Pancreas (tissue), 10 donors: ENCODE results near the gene THSD7A. TPM values are rescaled to one million over a fixed set of nuclear protein-coding genes. Genes with fewer than 3 reads are reported as not detected.

Source experiments
- ATAC-seq, 4 donors: fragments of 200-7000 bp; cut with Tn5 transposase; one replicate each; pipeline versions ENCODE4 v1.8.0 to v1.9.1; 2020; ENCODE audit warnings: mild to moderate bottlenecking in 4 of 4, moderate library complexity in 4 of 4
- DNase-seq, 6 donors: peaks; one replicate each; pipeline ENCODE4 v3.0.0-alpha.2; 2020
- FAIRE-seq: peaks from 2 replicates; lab custom pipeline; 2012; peaks lifted over from hg19 to GRCh38; lab: Jason Lieb, UNC
- H3K27ac ChIP-seq, 4 donors: fragments of 200-600 bp; sonication (generic); 1 replicate in 3 of 4; 2 replicates in 1 of 4; pipeline versions ENCODE4 v1.5.0 to v1.8.0; 2020
- H3K27me3 ChIP-seq, 4 donors: fragments of 200-600 bp; one replicate each; pipeline ENCODE4 v1.8.0; 2021
- H3K36me3 ChIP-seq, 3 donors: fragments of 200-600 bp; sonication (generic) in 1 of 3; one replicate each; pipeline versions ENCODE4 v1.5.0 to v1.8.0; 2020 to 2021
- H3K4me1 ChIP-seq, 3 donors: fragments of 200-600 bp; one replicate each; pipeline ENCODE4 v1.8.0; 2021
- H3K4me3 ChIP-seq, 4 donors: fragments of 200-600 bp; sonication (generic) in 2 of 4; one replicate each; pipeline versions ENCODE4 v1.5.0 to v1.8.0; 2020 to 2021
- H3K9me3 ChIP-seq, 4 donors: fragments of 200-600 bp; one replicate each; pipeline ENCODE4 v1.8.0; 2021
- CTCF ChIP-seq, 4 donors: fragments of 200-600 bp; sonication (generic) in 3 of 4; IDR thresholded peaks; one replicate each; pipeline versions ENCODE4 v1.5.0 to v1.8.0; 2021; ENCODE audit warnings: antibody characterized with exemption in 4 of 4
- WGBS, 2 donors: extraction: QIAGEN DNeasy Blood & Tissue Kit; methylation state at CpG; one replicate each; pipeline ENCODE4 v1.1.7; 2013; 5-methylcytosine and 5-hydroxymethylcytosine counted together
- intact Hi-C, 3 donors: fragments of 100-400 bp; cut with DNase I; formaldehyde crosslinking; loops; one replicate each; pipeline versions ENCODE4 v1.11.1 to v1.14.2; 2022
- polyA plus RNA-seq, 2 donors: library from polyadenylated mRNA; stranded (reverse); fragments of 200-250 nt; gene quantifications; one replicate each; pipeline ENCODE4 v1.2.3, GENCODE V29; 2013
- total RNA-seq, 6 donors: library from RNA; stranded (reverse); fragmentation: NEBNext Ultra II Directional in 4 of 6; extraction: Animal tissue kit (Norgen Biotek cat#: 25700) in 4 of 6; gene quantifications; one replicate each; pipeline versions ENCODE4 v1.2.1 to v1.2.4, GENCODE V29; 2021 to 2023
- donor health status: healthy with polysubstance abuse.
- donor health status: DM: no; HTN: no; CAD: no; lungs with moderate emphysema.
- donor health status: DM: no; HTN: no; CAD: no.
- donor health status: control.
- donor health status: control.
- donor health status: Bipolar disorder and iron deficiency.
- donor health status: DM: yes; HTN: yes; CAD: no.
- donor health status: DM: no; HTN: no; CAD: no.
- donor health status: DM: no; HTN: no; CAD: no.
- donor health status: DM: yes; HTN: yes; CAD: no.

The THSD7A gene
- total and polyA plus RNA-seq, 8 donors, result 0.30 to 3.7 (median 0.90) TPM

GRCh38 chr7:11746591-11746990, 85.4 kb downstream of the THSD7A start:
- WGBS, 2 donors, result 70 to 77% methylated on average over 1 of the region's 1 CpG
- Histone ChIP-seq H3K36me3 (no peaks in the 10 kb centered on the region), H3K27me3 (no peaks in the 10 kb centered on the region), H3K27ac (no peak overlapping the region), H3K4me3 (no peak overlapping the region), H3K9me3 (no peaks in the 10 kb centered on the region), H3K4me1 (no peaks in the 10 kb centered on the region)
- TF ChIP-seq CTCF (IDR thresholded peaks at IDR 0.05), result no peak
- ATAC-seq, result no peak
- no peak for FAIRE-seq
- intact Hi-C loops, result no loop called here
- no peak for DNase-seq

- no peaks in the 10 kb centered on the region for H3K4me1 ChIP-seq
- DNase-seq (no peak), FAIRE-seq (no peak), ATAC-seq (no peak)
- no peak overlapping the region for H3K27ac ChIP-seq
- TF ChIP-seq CTCF (IDR thresholded peaks at IDR 0.05), result no peak
- no peaks in the 10 kb centered on the region for H3K27me3 ChIP-seq
- WGBS, 2 donors, result 96 to 100% methylated on average over 1 of the region's 1 CpG
- no peak overlapping the region for H3K4me3 ChIP-seq
- intact Hi-C loops, result no loop called here
- no peaks in the 10 kb centered on the region for H3K36me3 ChIP-seq
- no peaks in the 10 kb centered on the region for H3K9me3 ChIP-seq
Measured at GRCh38 chr7:11743548-11743947, 88.5 kb downstream of the THSD7A start.

GRCh38 chr7:11743016-11743415, 89.0 kb downstream of the THSD7A start:
- WGBS, 2 donors, result 72 to 81% methylated on average over 3 of the region's 3 CpGs

GRCh38 chr7:11742496-11742895, 89.5 kb downstream of the THSD7A start:
- no peak for ATAC-seq
- 12 to 22% methylated on average over 1 of the region's 1 CpG for WGBS, 2 donors
- intact Hi-C loops, result no loop called here
- no peak overlapping the region for H3K4me3 ChIP-seq
- no peak for FAIRE-seq
- DNase-seq, result no peak
- no peaks in the 10 kb centered on the region for H3K9me3 ChIP-seq
- no peaks in the 10 kb centered on the region for H3K4me1 ChIP-seq
- TF ChIP-seq CTCF (IDR thresholded peaks at IDR 0.05), result no peak
- no peaks in the 10 kb centered on the region for H3K27me3 ChIP-seq
- no peaks in the 10 kb centered on the region for H3K36me3 ChIP-seq
- H3K27ac ChIP-seq, result no peak overlapping the region

More at GRCh38 chr7:11743016-11743415, 89.0 kb downstream of the THSD7A start:
- TF ChIP-seq CTCF (IDR thresholded peaks at IDR 0.05), result no peak
- Histone ChIP-seq H3K4me1 (no peaks in the 10 kb centered on the region), H3K27me3 (no peaks in the 10 kb centered on the region), H3K36me3 (no peaks in the 10 kb centered on the region), H3K27ac (no peak overlapping the region), H3K9me3 (no peaks in the 10 kb centered on the region), H3K4me3 (no peak overlapping the region)
- intact Hi-C loops, result no loop called here
- DNase-seq (no peak), ATAC-seq (no peak), FAIRE-seq (no peak)

GRCh38 chr7:11737723-11738122, 94.3 kb downstream of the THSD7A start:
- H3K27me3 ChIP-seq, result no peaks in the 10 kb centered on the region
- DNase-seq, result no peak
- FAIRE-seq, result no peak
- H3K4me1 ChIP-seq, result no peaks in the 10 kb centered on the region
- no peak overlapping the region for H3K4me3 ChIP-seq
- intact Hi-C loops, result no loop called here
- no peak for ATAC-seq
- H3K27ac ChIP-seq, result no peak overlapping the region
- H3K36me3 ChIP-seq, result no peaks in the 10 kb centered on the region
- no peaks in the 10 kb centered on the region for H3K9me3 ChIP-seq
- no peak for TF ChIP-seq CTCF (IDR thresholded peaks at IDR 0.05)
